HG03103 (cell line): ENCODE results near the gene TGFB2.

Experiments used
- ATAC-seq: cut with Tn5 transposase; IDR thresholded peaks from one replicate; pipeline ENCODE4 v1.9.1; 2021; ENCODE audit warnings: low read depth; ENCODE audit not compliant: unreplicated experiment

The TGFB2 gene

GRCh38 chr1:218479436-218480115 lies 134.4 kb downstream of the TGFB2 start:
- no peak for ATAC-seq

- ATAC-seq, result no peak
These were observed 135.0 kb downstream of the TGFB2 start for GRCh38 chr1:218480137-218480536.

GRCh38 chr1:218480588-218481099 lies 135.5 kb downstream of the TGFB2 start:
- no peak for ATAC-seq

- ATAC-seq, result no peak
These were observed 136.1 kb downstream of the TGFB2 start for GRCh38 chr1:218481116-218481775.

GRCh38 chr1:218482683-218483082 lies 137.5 kb downstream of the TGFB2 start:
- no peak for ATAC-seq

GRCh38 chr1:218485241-218485928 lies 140.2 kb downstream of the TGFB2 start:
- no peak for ATAC-seq

- ATAC-seq, result no peak
These were observed 143.4 kb downstream of the TGFB2 start for GRCh38 chr1:218488531-218488930.

GRCh38 chr1:218488986-218489385 lies 143.8 kb downstream of the TGFB2 start:
- no peak for ATAC-seq

- no peak for ATAC-seq
These were observed 145.3 kb downstream of the TGFB2 start for GRCh38 chr1:218490406-218490922.

GRCh38 chr1:218492874-218493273 lies 147.7 kb downstream of the TGFB2 start:
- no peak for ATAC-seq

- no peak for ATAC-seq
These were observed 148.8 kb downstream of the TGFB2 start for GRCh38 chr1:218493986-218494385.
